ENCODE results near the gene USP1.
A peak's percentile ranks its signal among the peaks of the same experiment; 100 is the strongest.

The USP1 gene

GRCh38 chr1:62428351-62428750, 8.5 kb upstream of the USP1 start:
- no peaks in the 10 kb centered on the region for H3K4me1 ChIP-seq (ENCODE audit: insufficient read depth, low read length)
- WGBS = 97% methylated on average over 4 of the region's 4 CpGs
- H3K27me3 ChIP-seq (ENCODE audit: insufficient read depth, low read length) = no peaks in the 10 kb centered on the region
- no peak overlapping the region for H3K4me3 ChIP-seq (ENCODE audit: low read length)
- no peak overlapping the region for H3K27ac ChIP-seq (ENCODE audit: low read depth, low read length)
- no peak overlapping the region for H3K9ac ChIP-seq (ENCODE audit: low read depth, low read length)
- H3K36me3 ChIP-seq (ENCODE audit: insufficient read depth, low read length) = no peaks in the 10 kb centered on the region
- no peaks in the 10 kb centered on the region for H3K9me3 ChIP-seq (ENCODE audit: insufficient read depth, low read depth, low read length)

GRCh38 chr1:62429581-62429980, 7.3 kb upstream of the USP1 start:
- Histone ChIP-seq H3K27ac (ENCODE audit: low read depth, low read length) (no peak overlapping the region), H3K4me1 (ENCODE audit: insufficient read depth, low read length) (no peaks in the 10 kb centered on the region), H3K36me3 (ENCODE audit: insufficient read depth, low read length) (no peaks in the 10 kb centered on the region), H3K9ac (ENCODE audit: low read depth, low read length) (no peak overlapping the region), H3K27me3 (ENCODE audit: insufficient read depth, low read length) (no peaks in the 10 kb centered on the region), H3K9me3 (ENCODE audit: insufficient read depth, low read depth, low read length) (no peaks in the 10 kb centered on the region), H3K4me3 (ENCODE audit: low read length) (no peak overlapping the region)
- WGBS = 96% methylated on average over 2 of the region's 2 CpGs

GRCh38 chr1:62433861-62434617, 2.8 kb upstream of the USP1 start:
- no peaks in the 10 kb centered on the region for H3K9me3 ChIP-seq (ENCODE audit: insufficient read depth, low read depth, low read length)
- H3K27me3 ChIP-seq (ENCODE audit: insufficient read depth, low read length) = no peaks in the 10 kb centered on the region
- no peak overlapping the region for H3K27ac ChIP-seq (ENCODE audit: low read depth, low read length)
- H3K36me3 ChIP-seq (ENCODE audit: insufficient read depth, low read length) = no peaks in the 10 kb centered on the region
- no peak overlapping the region for H3K9ac ChIP-seq (ENCODE audit: low read depth, low read length)
- no peak overlapping the region for H3K4me3 ChIP-seq (ENCODE audit: low read length)
- H3K4me1 ChIP-seq (ENCODE audit: insufficient read depth, low read length) = peaks cover 8% of the 10 kb centered on the region
- 97% methylated on average over 10 of the region's 10 CpGs for WGBS

- no peaks in the 10 kb centered on the region for H3K27me3 ChIP-seq (ENCODE audit: insufficient read depth, low read length)
- no peaks in the 10 kb centered on the region for H3K36me3 ChIP-seq (ENCODE audit: insufficient read depth, low read length)
- H3K27ac ChIP-seq (ENCODE audit: low read depth, low read length) = no peak overlapping the region
- no peak overlapping the region for H3K9ac ChIP-seq (ENCODE audit: low read depth, low read length)
- WGBS = 95% methylated on average over 12 of the region's 12 CpGs
- no peak overlapping the region for H3K4me3 ChIP-seq (ENCODE audit: low read length)
- H3K9me3 ChIP-seq (ENCODE audit: insufficient read depth, low read depth, low read length) = no peaks in the 10 kb centered on the region
- H3K4me1 ChIP-seq (ENCODE audit: insufficient read depth, low read length) = peaks cover 8% of the 10 kb centered on the region
Observed at GRCh38 chr1:62434618-62435001, 2.2 kb upstream of the USP1 start.

GRCh38 chr1:62435231-62436038, 1.4 kb upstream of the USP1 start:
- Histone ChIP-seq H3K36me3 (ENCODE audit: insufficient read depth, low read length) (peaks cover 2% of the 10 kb centered on the region), H3K9ac (ENCODE audit: low read depth, low read length) (peak overlapping the region; percentile 95), H3K27ac (ENCODE audit: low read depth, low read length) (peak overlapping the region; percentile 98), H3K27me3 (ENCODE audit: insufficient read depth, low read length) (no peaks in the 10 kb centered on the region), H3K9me3 (ENCODE audit: insufficient read depth, low read depth, low read length) (no peaks in the 10 kb centered on the region), H3K4me3 (ENCODE audit: low read length) (peak overlapping the region; percentile 72), H3K4me1 (ENCODE audit: insufficient read depth, low read length) (peaks cover 8% of the 10 kb centered on the region)
- 52% methylated on average over 31 of the region's 31 CpGs for WGBS

GRCh38 chr1:62436039-62436465, 797 bp upstream of the USP1 start:
- WGBS = under 1% methylated on average over 45 of the region's 45 CpGs
- Histone ChIP-seq H3K9me3 (ENCODE audit: insufficient read depth, low read depth, low read length) (no peaks in the 10 kb centered on the region), H3K4me1 (ENCODE audit: insufficient read depth, low read length) (peaks cover 8% of the 10 kb centered on the region), H3K36me3 (ENCODE audit: insufficient read depth, low read length) (peaks cover 8% of the 10 kb centered on the region), H3K9ac (ENCODE audit: low read depth, low read length) (peak overlapping the region; percentile 95), H3K4me3 (ENCODE audit: low read length) (peak overlapping the region; percentile 72), H3K27ac (ENCODE audit: low read depth, low read length) (peak overlapping the region; percentile 98), H3K27me3 (ENCODE audit: insufficient read depth, low read length) (no peaks in the 10 kb centered on the region)

- H3K4me1 ChIP-seq (ENCODE audit: insufficient read depth, low read length) = peaks cover 8% of the 10 kb centered on the region
- H3K9ac ChIP-seq (ENCODE audit: low read depth, low read length) = peak overlapping the region; percentile 97
- H3K4me3 ChIP-seq (ENCODE audit: low read length) = peak overlapping the region; percentile 72
- no peaks in the 10 kb centered on the region for H3K27me3 ChIP-seq (ENCODE audit: insufficient read depth, low read length)
- peak overlapping the region; percentile 98 for H3K27ac ChIP-seq (ENCODE audit: low read depth, low read length)
- no peaks in the 10 kb centered on the region for H3K9me3 ChIP-seq (ENCODE audit: insufficient read depth, low read depth, low read length)
- WGBS = under 1% methylated on average over 68 of the region's 68 CpGs
- peaks cover 22% of the 10 kb centered on the region for H3K36me3 ChIP-seq (ENCODE audit: insufficient read depth, low read length)
Observed at GRCh38 chr1:62437273-62437940, 558 bp downstream of the USP1 start.

GRCh38 chr1:62438163-62438562, 1.3 kb downstream of the USP1 start:
- no peak overlapping the region for H3K27ac ChIP-seq (ENCODE audit: low read depth, low read length)
- no peaks in the 10 kb centered on the region for H3K27me3 ChIP-seq (ENCODE audit: insufficient read depth, low read length)
- H3K9me3 ChIP-seq (ENCODE audit: insufficient read depth, low read depth, low read length) = no peaks in the 10 kb centered on the region
- peaks cover 29% of the 10 kb centered on the region for H3K36me3 ChIP-seq (ENCODE audit: insufficient read depth, low read length)
- peaks cover 8% of the 10 kb centered on the region for H3K4me1 ChIP-seq (ENCODE audit: insufficient read depth, low read length)
- H3K9ac ChIP-seq (ENCODE audit: low read depth, low read length) = peak overlapping the region; percentile 97
- 2% methylated on average over 7 of the region's 7 CpGs for whole genome bisulfite sequencing
- peak overlapping the region; percentile 72 for H3K4me3 ChIP-seq (ENCODE audit: low read length)

GRCh38 chr1:62439652-62440371, 3.0 kb downstream of the USP1 start:
- Histone ChIP-seq H3K27me3 (ENCODE audit: insufficient read depth, low read length) (no peaks in the 10 kb centered on the region), H3K9me3 (ENCODE audit: insufficient read depth, low read depth, low read length) (no peaks in the 10 kb centered on the region), H3K27ac (ENCODE audit: low read depth, low read length) (no peak overlapping the region), H3K36me3 (ENCODE audit: insufficient read depth, low read length) (peaks cover 46% of the 10 kb centered on the region), H3K9ac (ENCODE audit: low read depth, low read length) (no peak overlapping the region), H3K4me3 (ENCODE audit: low read length) (no peak overlapping the region), H3K4me1 (ENCODE audit: insufficient read depth, low read length) (peaks cover 8% of the 10 kb centered on the region)
- 91% methylated on average over 4 of the region's 4 CpGs for WGBS

- no peak overlapping the region for H3K27ac ChIP-seq (ENCODE audit: low read depth, low read length)
- WGBS = 100% methylated on average over 1 of the region's 1 CpG
- no peak overlapping the region for H3K4me3 ChIP-seq (ENCODE audit: low read length)
- H3K9ac ChIP-seq (ENCODE audit: low read depth, low read length) = no peak overlapping the region
- peaks cover 92% of the 10 kb centered on the region for H3K36me3 ChIP-seq (ENCODE audit: insufficient read depth, low read length)
- H3K4me1 ChIP-seq (ENCODE audit: insufficient read depth, low read length) = no peaks in the 10 kb centered on the region
- H3K27me3 ChIP-seq (ENCODE audit: insufficient read depth, low read length) = no peaks in the 10 kb centered on the region
- H3K9me3 ChIP-seq (ENCODE audit: insufficient read depth, low read depth, low read length) = no peaks in the 10 kb centered on the region
Observed at GRCh38 chr1:62444701-62445100, 7.9 kb downstream of the USP1 start.

All from HUES64 (cell line).